Left lung (tissue), 10 donors: ENCODE data around the gene CYSRT1. TPM values are rescaled to one million over a fixed set of nuclear protein-coding genes. Genes with fewer than 3 reads are reported as not detected.

Experiments
- ATAC-seq: fragments of 200-7000 bp; cut with Tn5 transposase; one replicate; pipeline ENCODE4 v1.9.1; 2020; ENCODE audit warnings: moderate library complexity
- DNase-seq, 4 donors: peaks; one replicate each; pipeline ENCODE4 v3.0.0-alpha.2; 2013 to 2020
- H3K27ac ChIP-seq, 2 donors: fragments of 200-600 bp; sonication (generic) in 1 of 2; one replicate each; pipeline versions ENCODE4 v1.5.0 to v1.8.0; 2020 to 2021
- H3K27me3 ChIP-seq, 2 donors: fragments of 200-600 bp; sonication (generic) in 1 of 2; one replicate each; pipeline versions ENCODE4 v1.5.0 to v1.8.0; 2020 to 2021
- H3K36me3 ChIP-seq, 2 donors: fragments of 200-600 bp; sonication (generic) in 1 of 2; one replicate each; pipeline versions ENCODE4 v1.5.0 to v1.8.0; 2020 to 2021
- H3K4me1 ChIP-seq, 2 donors: fragments of 200-600 bp; one replicate each; pipeline ENCODE4 v1.8.0; 2021
- H3K4me3 ChIP-seq, 2 donors: fragments of 200-600 bp; sonication (generic) in 1 of 2; one replicate each; pipeline versions ENCODE4 v1.5.0 to v1.8.0; 2020 to 2021; ENCODE audit warnings: mild to moderate bottlenecking in 1 of 2
- H3K9me3 ChIP-seq, 2 donors: fragments of 200-600 bp; sonication (generic) in 1 of 2; one replicate each; pipeline versions ENCODE4 v1.5.0 to v1.8.0; 2020 to 2021
- intact Hi-C, 2 donors: fragments of 100-400 bp; cut with DNase I; formaldehyde crosslinking; loops; one replicate each; pipeline versions ENCODE4 v1.11.2 to v1.14.2; 2022
- polyA plus RNA-seq, 6 donors: library from polyadenylated mRNA; unstranded; fragments of 120-200 nt; gene quantifications; one replicate each; pipeline ENCODE4 v1.2.1, GENCODE V29; 2013; ENCODE audit not compliant: insufficient read length in 6 of 6
- total RNA-seq, 2 donors: library from RNA; stranded (reverse); fragmentation: NEBNext Ultra II Directional; extraction: Animal tissue kit (Norgen Biotek cat#: 25700); gene quantifications; one replicate each; pipeline ENCODE4 v1.2.1, GENCODE V29; 2021
- TF ChIP-seq, protein P1 (sequence below), 2 donors: fragments of 200-600 bp; sonication (generic) in 1 of 2; IDR thresholded peaks; one replicate each; pipeline versions ENCODE4 v1.5.0 to v1.8.0; 2021; ENCODE audit warnings: antibody characterized with exemption in 2 of 2
- donor health status: DM: no; HTN: yes; CAD: no.
- donor health status: DM: no; HTN: no; CAD: no.

The CYSRT1 gene
- total and polyA plus RNA-seq, 8 donors = 0.44 to 3.7 (median 2.3) TPM

DNA sequence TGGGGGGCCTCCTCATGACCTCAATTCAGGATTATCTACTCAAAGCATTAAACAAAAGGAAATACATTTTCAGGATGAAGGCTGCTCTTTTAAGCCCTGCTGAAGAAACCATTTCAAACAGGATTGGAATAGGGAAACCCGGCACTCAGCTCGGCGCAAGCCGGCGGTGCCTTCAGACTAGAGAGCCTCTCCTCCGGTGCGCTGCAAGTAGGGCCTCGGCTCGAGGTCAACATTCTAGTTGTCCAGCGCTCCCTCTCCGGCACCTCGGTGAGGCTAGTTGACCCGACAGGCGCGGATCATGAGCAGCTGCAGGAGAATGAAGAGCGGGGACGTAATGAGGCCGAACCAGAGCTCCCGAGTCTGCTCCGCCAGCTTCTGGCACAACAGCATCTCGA lies 20.2 kb upstream of the CYSRT1 start:
- intact Hi-C loops = no loop called here
- Histone ChIP-seq H3K27me3 (peaks cover 0 to under 1% of the 10 kb centered on the region in 2 donors), H3K9me3 (no peaks in the 10 kb centered on the region), H3K4me3 (peak overlapping the region; percentile 96 to 99), H3K27ac (peak overlapping the region in 1 of 2 donors; percentile 86), H3K36me3 (peaks cover 0 to 15% of the 10 kb centered on the region in 2 donors), H3K4me1 (peaks cover 21 to 64% of the 10 kb centered on the region in 2 donors)
- ATAC-seq (no peak), DNase-seq (no peak)
- TF ChIP-seq, protein P1, sequence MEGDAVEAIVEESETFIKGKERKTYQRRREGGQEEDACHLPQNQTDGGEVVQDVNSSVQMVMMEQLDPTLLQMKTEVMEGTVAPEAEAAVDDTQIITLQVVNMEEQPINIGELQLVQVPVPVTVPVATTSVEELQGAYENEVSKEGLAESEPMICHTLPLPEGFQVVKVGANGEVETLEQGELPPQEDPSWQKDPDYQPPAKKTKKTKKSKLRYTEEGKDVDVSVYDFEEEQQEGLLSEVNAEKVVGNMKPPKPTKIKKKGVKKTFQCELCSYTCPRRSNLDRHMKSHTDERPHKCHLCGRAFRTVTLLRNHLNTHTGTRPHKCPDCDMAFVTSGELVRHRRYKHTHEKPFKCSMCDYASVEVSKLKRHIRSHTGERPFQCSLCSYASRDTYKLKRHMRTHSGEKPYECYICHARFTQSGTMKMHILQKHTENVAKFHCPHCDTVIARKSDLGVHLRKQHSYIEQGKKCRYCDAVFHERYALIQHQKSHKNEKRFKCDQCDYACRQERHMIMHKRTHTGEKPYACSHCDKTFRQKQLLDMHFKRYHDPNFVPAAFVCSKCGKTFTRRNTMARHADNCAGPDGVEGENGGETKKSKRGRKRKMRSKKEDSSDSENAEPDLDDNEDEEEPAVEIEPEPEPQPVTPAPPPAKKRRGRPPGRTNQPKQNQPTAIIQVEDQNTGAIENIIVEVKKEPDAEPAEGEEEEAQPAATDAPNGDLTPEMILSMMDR (IDR thresholded peaks at IDR 0.05) = no peak

DNA sequence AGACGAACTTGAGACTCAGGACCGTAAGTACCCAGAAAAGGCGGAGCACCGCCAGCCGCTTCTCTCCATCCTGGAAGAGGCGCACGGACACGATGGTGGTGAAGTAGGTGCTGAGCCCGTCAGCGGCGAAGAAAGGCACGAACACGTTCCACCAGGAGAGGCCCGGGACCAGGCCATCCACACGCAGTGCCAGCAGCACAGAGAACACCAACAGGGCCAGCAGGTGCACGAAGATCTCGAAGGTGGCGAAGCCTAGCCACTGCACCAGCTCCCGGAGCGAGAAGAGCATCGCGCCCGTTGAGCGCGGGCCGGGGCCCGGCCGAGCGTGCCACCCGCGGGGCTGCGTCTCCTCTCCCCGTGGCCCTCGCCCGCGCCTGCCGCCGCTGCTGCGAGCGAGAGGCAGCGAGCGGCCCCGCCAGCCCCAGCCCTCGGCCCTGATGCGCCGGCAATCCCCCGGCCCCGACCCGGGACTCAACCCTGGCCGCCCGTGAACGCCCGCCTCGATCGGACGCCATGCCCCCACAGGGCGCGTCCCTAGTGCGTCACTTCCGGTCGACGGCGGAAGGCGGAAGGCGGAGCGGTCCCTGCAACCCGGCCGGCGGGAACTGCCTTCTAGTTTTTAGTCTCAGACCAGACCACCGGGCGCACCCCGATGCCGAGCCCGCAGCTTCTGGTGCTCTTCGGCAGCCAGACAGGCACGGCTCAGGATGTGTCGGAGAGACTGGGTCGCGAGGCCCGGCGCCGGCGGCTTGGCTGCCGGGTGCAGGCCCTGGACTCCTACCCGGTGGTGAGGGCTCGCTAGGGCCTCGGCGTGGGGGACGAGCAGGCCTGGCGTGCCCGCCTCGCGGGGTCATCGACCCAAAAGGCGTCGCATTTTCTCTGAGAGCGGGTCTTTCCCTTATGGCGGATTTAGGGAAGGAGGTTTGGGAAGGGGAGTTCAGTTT lies 19.6 kb upstream of the CYSRT1 start, which contains the start of the genes NDOR1 and TMEM203:
Gene NDOR1 (plus strand): TSS at position 575 of the 944 bp plus-strand sequence. CDS start 78 bp downstream, at position 653.
Gene TMEM203 (minus strand): TSS at position 523 of the 944 bp plus-strand sequence. CDS start 234 bp downstream, at position 289.
- Histone ChIP-seq H3K4me1 (peaks cover 21 to 62% of the 10 kb centered on the region in 2 donors), H3K27me3 (no peaks in the 10 kb centered on the region), H3K36me3 (peaks cover 0 to 22% of the 10 kb centered on the region in 2 donors), H3K27ac (peak within 1 kb of the TSS; percentile 30 to 86), H3K9me3 (no peaks in the 10 kb centered on the region), H3K4me3 (peak within 1 kb of the TSS; percentile 96 to 99)
- ATAC-seq = peak; percentile 62
- DNase-seq = peak; percentile 85 to 99 (median 94)
- TF ChIP-seq, protein P1 (IDR thresholded peaks at IDR 0.05) = no peak
- intact Hi-C loops = no loop called here

DNA sequence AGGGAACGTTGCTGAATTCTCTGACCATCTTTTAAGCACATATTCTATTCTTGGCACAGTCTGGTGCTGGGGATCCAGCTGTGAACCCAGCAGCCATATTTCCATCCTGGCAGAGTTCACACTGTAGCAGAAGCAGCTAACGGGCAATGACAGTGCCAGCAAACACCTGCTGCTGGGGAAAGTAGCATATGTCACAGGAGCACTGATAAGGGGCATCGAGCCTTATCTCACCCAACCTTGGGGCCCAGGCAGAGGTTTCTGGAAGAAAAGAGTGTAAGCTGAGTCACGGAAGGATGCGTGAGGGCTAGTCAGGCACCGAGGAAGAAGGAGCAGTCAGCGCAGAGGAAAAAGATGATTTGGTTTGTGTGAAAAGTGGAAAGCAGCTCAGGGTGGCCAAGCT lies 18.4 kb upstream of the CYSRT1 start:
- no peak for DNase-seq
- peaks cover 21 to 56% of the 10 kb centered on the region in 2 donors for H3K4me1 ChIP-seq
- ATAC-seq = no peak
- no peak overlapping the region for H3K27ac ChIP-seq
- TF ChIP-seq, protein P1 (IDR thresholded peaks at IDR 0.05) = no peak
- peak overlapping the region in 1 of 2 donors; percentile 96 for H3K4me3 ChIP-seq
- H3K36me3 ChIP-seq = peaks cover 0 to 23% of the 10 kb centered on the region in 2 donors
- H3K9me3 ChIP-seq = no peaks in the 10 kb centered on the region
- H3K27me3 ChIP-seq = no peaks in the 10 kb centered on the region
- intact Hi-C loops = no loop called here

DNA sequence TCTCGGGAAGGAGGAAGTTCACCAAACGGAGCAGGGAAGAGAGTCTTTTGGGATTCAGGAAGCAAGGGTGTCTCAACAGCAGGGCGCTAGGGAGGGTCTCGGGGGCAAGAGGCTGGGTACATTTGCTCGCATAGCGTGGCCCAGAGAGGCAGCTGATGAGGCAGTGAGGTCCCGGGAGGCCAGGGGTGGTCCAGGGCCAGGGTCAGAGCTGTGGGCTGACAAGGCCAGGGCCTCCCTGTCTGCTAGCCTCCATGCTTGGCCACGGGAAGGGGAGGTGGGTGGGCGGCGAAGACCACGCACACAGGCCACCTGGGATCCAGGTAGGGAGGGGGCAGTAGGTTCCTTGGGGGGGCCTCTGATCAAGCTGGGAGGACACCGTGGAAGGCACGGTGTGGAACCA lies 13.4 kb upstream of the CYSRT1 start:
- no peaks in the 10 kb centered on the region for H3K9me3 ChIP-seq
- ATAC-seq (no peak), DNase-seq (no peak)
- intact Hi-C loops = no loop called here
- H3K4me1 ChIP-seq = peaks cover 2 to 14% of the 10 kb centered on the region in 2 donors
- H3K4me3 ChIP-seq = no peak overlapping the region
- H3K27ac ChIP-seq = no peak overlapping the region
- peaks cover 0 to 55% of the 10 kb centered on the region in 2 donors for H3K36me3 ChIP-seq
- H3K27me3 ChIP-seq = no peaks in the 10 kb centered on the region
- TF ChIP-seq, protein P1 (IDR thresholded peaks at IDR 0.05) = no peak

DNA sequence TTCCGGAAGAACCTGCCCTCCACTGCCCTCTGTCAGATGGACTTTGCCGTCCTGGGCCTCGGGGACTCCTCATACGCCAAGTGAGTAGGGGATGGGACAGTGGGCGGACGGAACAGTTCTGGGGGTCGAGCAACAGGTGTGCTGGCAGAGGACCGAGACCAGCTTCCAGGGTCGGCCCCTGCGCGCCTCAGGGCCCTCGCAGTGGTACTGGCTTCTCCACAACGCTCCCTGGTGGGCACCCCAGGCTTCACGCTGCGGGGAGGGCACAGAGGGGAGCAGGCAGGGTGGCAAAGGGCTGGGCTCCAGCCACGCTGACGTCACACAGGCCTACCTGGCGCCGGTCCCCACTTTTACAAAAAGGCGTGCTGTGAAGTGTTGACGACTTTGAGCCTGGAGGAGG lies 12.5 kb upstream of the CYSRT1 start:
- no peak overlapping the region for H3K4me3 ChIP-seq
- no peak overlapping the region for H3K27ac ChIP-seq
- intact Hi-C loops = no loop called here
- TF ChIP-seq, protein P1 (IDR thresholded peaks at IDR 0.05) = no peak
- ATAC-seq = no peak
- peaks cover 0 to 56% of the 10 kb centered on the region in 2 donors for H3K36me3 ChIP-seq
- H3K27me3 ChIP-seq = no peaks in the 10 kb centered on the region
- H3K4me1 ChIP-seq = peaks cover 2 to 12% of the 10 kb centered on the region in 2 donors
- H3K9me3 ChIP-seq = no peaks in the 10 kb centered on the region
- no peak for DNase-seq
